Caco-2 (cell line): ENCODE results near the gene HBZ. TPM values are rescaled to one million over a fixed set of nuclear protein-coding genes. Genes with fewer than 3 reads are reported as not detected.

Experiments used
- BruUV-seq: library from RNA; stranded (reverse); fragments of 400-500 nt; replicated peaks from 2 replicates; lab custom pipeline; 2021; lab: Mats Ljungman, UMichigan
- CTCF ChIA-PET: fragments of 300-600 bp; sonication (Branson Sonifier 250); formaldehyde crosslinking; loops from one replicate; lab custom pipeline; 2022; ENCODE audit warnings: antibody characterized with exemption; lab: Charles Lee
- POLR2A ChIA-PET: fragments of 300-600 bp; sonication (Branson Sonifier 250); formaldehyde crosslinking; loops from one replicate; lab custom pipeline; 2022; ENCODE audit warnings: antibody characterized with exemption; lab: Charles Lee
- DNase-seq, 2 experiments: peaks; one replicate each; pipeline versions ENCODE4 v3.0.0 to v3.0.0-alpha.2; 2020 to 2022
- H3K27me3 ChIP-seq: replicated peaks from 2 replicates; pipeline ENCODE4 v1.6.0; 2011; ENCODE audit warnings: low read length; ENCODE audit not compliant: control insufficient read depth, insufficient read depth
- H3K36me3 ChIP-seq: 2 replicates; pipeline ENCODE4 v1.5.1; 2011; ENCODE audit warnings: low read length; ENCODE audit not compliant: control insufficient read depth, insufficient read depth
- H3K4me1 ChIP-seq: fragments of 250-450 bp; sonication (Bioruptor Pico); 2 replicates; pipeline ENCODE4 v1.5.1; 2020; ENCODE audit warnings: mild to moderate bottlenecking
- H3K4me3 ChIP-seq: 2 replicates; pipeline ENCODE4 v1.5.1; 2011; ENCODE audit warnings: low read depth, mild to moderate bottlenecking, control low read depth, low read length
- H3K9me3 ChIP-seq: fragments of 250-450 bp; sonication (Bioruptor Pico); 2 replicates; pipeline ENCODE4 v1.5.1; 2020; ENCODE audit warnings: mild to moderate bottlenecking, moderate library complexity
- H3K27ac Mint-ChIP-seq: one replicate; pipeline ENCODE4 v1.8.0; 2022; ENCODE audit warnings: mixed read lengths; ENCODE audit not compliant: unreplicated experiment
- H3K27me3 Mint-ChIP-seq: one replicate; pipeline ENCODE4 v1.8.0; 2022; ENCODE audit warnings: mixed read lengths; ENCODE audit not compliant: insufficient read depth, unreplicated experiment
- H3K36me3 Mint-ChIP-seq: one replicate; pipeline ENCODE4 v1.8.0; 2022; ENCODE audit warnings: mild to moderate bottlenecking, mixed read lengths; ENCODE audit not compliant: insufficient read depth, unreplicated experiment
- H3K4me1 Mint-ChIP-seq: one replicate; pipeline ENCODE4 v1.8.0; 2022; ENCODE audit warnings: low read depth, mixed read lengths; ENCODE audit not compliant: unreplicated experiment
- H3K4me3 Mint-ChIP-seq: one replicate; pipeline ENCODE4 v1.8.0; 2022; ENCODE audit warnings: mild to moderate bottlenecking, moderate library complexity, mixed read lengths; ENCODE audit not compliant: unreplicated experiment
- H3K9me3 Mint-ChIP-seq: one replicate; pipeline ENCODE4 v1.8.0; 2022; ENCODE audit warnings: mixed read lengths; ENCODE audit not compliant: unreplicated experiment
- CTCF ChIP-seq, 2 experiments: fragments of 200-600 bp in 1 of 2; IDR thresholded peaks; 1 replicate in 1 of 2; 2 replicates in 1 of 2; pipeline versions ENCODE4 v1.5.1 to v1.8.0; 2011 to 2022; ENCODE audit warnings: antibody characterized with exemption in 1 of 2, control low read depth in 1 of 2, inconsistent platforms in 1 of 2, low read depth in 1 of 2, low read length in 1 of 2, mild to moderate bottlenecking in 1 of 2, moderate library complexity in 1 of 2; ENCODE audit not compliant: insufficient read depth in 1 of 2, severe bottlenecking in 1 of 2, unreplicated experiment in 1 of 2
- intact Hi-C: fragments of 100-400 bp; cut with micrococcal nuclease; formaldehyde crosslinking; loops from one replicate; pipeline ENCODE4 v1.10.0; 2022; ENCODE audit not compliant: unreplicated experiment
- total RNA-seq: library from RNA; stranded (reverse); gene quantifications from 2 replicates; pipeline ENCODE4 v1.2.3, GENCODE V29; 2022

The HBZ gene
- total RNA-seq, 1 experiment from 2014 or later = not detected

- ChIA-PET POLR2A (no interaction called here), CTCF (no interaction called here)
Observed at GRCh38 chr16:177394-177822, 25.0 kb downstream of the HBZ start.

GRCh38 chr16:177981-178667 is 25.7 kb downstream of the HBZ start:
- Mint-ChIP-seq H3K27me3 (peaks cover 11% of the 10 kb centered on the region), H3K9me3 (no peaks in the 10 kb centered on the region)
- no TSS peak for BruUV-seq

More at GRCh38 chr16:177394-177822, 25.0 kb downstream of the HBZ start:
- H3K36me3 ChIP-seq = no peaks in the 10 kb centered on the region
- H3K27me3 Mint-ChIP-seq = peaks cover 11% of the 10 kb centered on the region
- no peak overlapping the region for H3K27ac Mint-ChIP-seq
- H3K9me3 ChIP-seq = no peaks in the 10 kb centered on the region
- H3K4me3 Mint-ChIP-seq = peak overlapping the region; percentile 53
- no peak for TF ChIP-seq CTCF (IDR thresholded peaks at IDR 0.05; ENCODE audit: insufficient read depth in 1 of 2, low read depth in 1 of 2, low read length in 1 of 2, severe bottlenecking in 1 of 2, unreplicated experiment in 1 of 2)
- intact Hi-C loops = no loop called here
- BruUV-seq = no TSS peak
- H3K4me1 Mint-ChIP-seq = no peaks in the 10 kb centered on the region
- H3K4me1 ChIP-seq = peaks cover 5% of the 10 kb centered on the region
- no peaks in the 10 kb centered on the region for H3K9me3 Mint-ChIP-seq
- H3K4me3 ChIP-seq = no peak overlapping the region
- H3K36me3 Mint-ChIP-seq = peaks cover 14% of the 10 kb centered on the region
- no peak for DNase-seq
- H3K27me3 ChIP-seq = no peaks in the 10 kb centered on the region

GRCh38 chr16:178668-179015 is 26.2 kb downstream of the HBZ start:
- no peak for DNase-seq
- POLR2A ChIA-PET = no interaction called here
- H3K4me3 ChIP-seq = no peak overlapping the region
- H3K27me3 ChIP-seq = no peaks in the 10 kb centered on the region
- H3K36me3 ChIP-seq = no peaks in the 10 kb centered on the region
- TF ChIP-seq CTCF (IDR thresholded peaks at IDR 0.05; ENCODE audit: insufficient read depth in 1 of 2, low read depth in 1 of 2, low read length in 1 of 2, severe bottlenecking in 1 of 2, unreplicated experiment in 1 of 2) = no peak
- no peak overlapping the region for H3K4me3 Mint-ChIP-seq
- H3K36me3 Mint-ChIP-seq = peaks cover 17% of the 10 kb centered on the region
- CTCF ChIA-PET = no interaction called here
- H3K9me3 ChIP-seq = no peaks in the 10 kb centered on the region
- H3K27me3 Mint-ChIP-seq = peaks cover 11% of the 10 kb centered on the region
- no peak overlapping the region for H3K27ac Mint-ChIP-seq
- H3K4me1 ChIP-seq = peaks cover 5% of the 10 kb centered on the region
- no TSS peak for BruUV-seq
- H3K9me3 Mint-ChIP-seq = no peaks in the 10 kb centered on the region
- intact Hi-C loops = no loop called here
- H3K4me1 Mint-ChIP-seq = no peaks in the 10 kb centered on the region

More at GRCh38 chr16:177981-178667, 25.7 kb downstream of the HBZ start:
- Histone ChIP-seq H3K36me3 (no peaks in the 10 kb centered on the region), H3K4me3 (no peak overlapping the region), H3K4me1 (peaks cover 5% of the 10 kb centered on the region), H3K9me3 (no peaks in the 10 kb centered on the region), H3K27me3 (no peaks in the 10 kb centered on the region)
- ChIA-PET CTCF (no interaction called here), POLR2A (no interaction called here)
- Mint-ChIP-seq H3K4me1 (no peaks in the 10 kb centered on the region), H3K36me3 (peaks cover 14% of the 10 kb centered on the region), H3K27ac (no peak overlapping the region), H3K4me3 (peak overlapping the region; percentile 53)
- TF ChIP-seq CTCF (IDR thresholded peaks at IDR 0.05; ENCODE audit: insufficient read depth in 1 of 2, low read depth in 1 of 2, low read length in 1 of 2, severe bottlenecking in 1 of 2, unreplicated experiment in 1 of 2) = no peak
- intact Hi-C loops = no loop called here
- DNase-seq = no peak
